ENCODE measurements around the gene SMARCA1.
A peak's percentile ranks its signal among the peaks of the same experiment; 100 is the strongest.

Gene SMARCA1

DNA sequence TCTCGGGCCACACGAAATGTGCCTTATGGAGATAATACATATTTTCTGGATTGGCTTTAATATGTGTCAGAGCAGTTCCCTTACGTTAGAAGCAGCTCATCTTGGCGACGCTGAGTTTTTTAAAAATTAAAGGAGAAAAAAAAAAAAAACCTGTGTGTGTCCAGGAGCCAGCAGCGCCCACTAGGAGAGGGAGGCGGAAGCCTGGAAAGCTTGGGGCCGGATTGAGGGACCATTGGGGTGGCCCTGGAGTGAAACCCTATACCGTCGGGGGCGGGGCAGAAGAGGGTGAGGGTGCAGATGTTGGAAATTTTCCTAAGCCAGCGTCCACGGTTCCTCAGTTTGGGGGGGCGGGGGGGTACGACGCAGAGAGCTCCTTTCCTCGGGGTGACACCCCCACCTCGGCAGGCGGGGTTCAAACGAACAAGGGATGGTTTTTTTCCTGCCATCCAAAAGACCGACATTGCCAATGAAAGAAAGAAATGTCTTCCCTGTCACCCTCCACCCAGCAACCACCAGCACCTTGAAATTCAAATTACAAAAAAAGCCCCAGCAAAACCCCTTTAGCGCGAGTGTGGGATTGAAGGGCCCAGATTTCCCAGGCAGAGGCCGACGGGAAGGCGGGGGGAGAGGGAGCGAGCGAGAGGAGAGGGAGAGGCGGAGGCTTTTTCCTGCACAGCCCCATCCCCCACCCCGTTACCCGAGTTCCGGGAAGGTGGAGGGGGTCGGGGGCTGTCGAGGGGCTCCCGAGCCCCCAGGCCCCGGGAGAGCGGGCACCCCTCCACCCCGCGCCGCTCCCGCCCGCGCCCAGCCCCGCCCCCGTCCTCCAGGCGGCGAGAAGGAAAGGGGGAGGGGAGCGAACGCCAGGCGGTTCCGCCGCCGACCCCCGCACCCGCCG lies 859 bp downstream of the SMARCA1 start:
- TF ChIP-seq, protein P1, sequence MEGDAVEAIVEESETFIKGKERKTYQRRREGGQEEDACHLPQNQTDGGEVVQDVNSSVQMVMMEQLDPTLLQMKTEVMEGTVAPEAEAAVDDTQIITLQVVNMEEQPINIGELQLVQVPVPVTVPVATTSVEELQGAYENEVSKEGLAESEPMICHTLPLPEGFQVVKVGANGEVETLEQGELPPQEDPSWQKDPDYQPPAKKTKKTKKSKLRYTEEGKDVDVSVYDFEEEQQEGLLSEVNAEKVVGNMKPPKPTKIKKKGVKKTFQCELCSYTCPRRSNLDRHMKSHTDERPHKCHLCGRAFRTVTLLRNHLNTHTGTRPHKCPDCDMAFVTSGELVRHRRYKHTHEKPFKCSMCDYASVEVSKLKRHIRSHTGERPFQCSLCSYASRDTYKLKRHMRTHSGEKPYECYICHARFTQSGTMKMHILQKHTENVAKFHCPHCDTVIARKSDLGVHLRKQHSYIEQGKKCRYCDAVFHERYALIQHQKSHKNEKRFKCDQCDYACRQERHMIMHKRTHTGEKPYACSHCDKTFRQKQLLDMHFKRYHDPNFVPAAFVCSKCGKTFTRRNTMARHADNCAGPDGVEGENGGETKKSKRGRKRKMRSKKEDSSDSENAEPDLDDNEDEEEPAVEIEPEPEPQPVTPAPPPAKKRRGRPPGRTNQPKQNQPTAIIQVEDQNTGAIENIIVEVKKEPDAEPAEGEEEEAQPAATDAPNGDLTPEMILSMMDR (IDR thresholded peaks at IDR 0.05; ENCODE audit: control extremely low read depth, extremely low read depth, low read depth, missing control alignments) = no peak
- ChIA-PET CTCF (no interaction called here), POLR2A (no interaction called here)
- DNase-seq (ENCODE audit: extremely low spot score) = peak; percentile 18

DNA sequence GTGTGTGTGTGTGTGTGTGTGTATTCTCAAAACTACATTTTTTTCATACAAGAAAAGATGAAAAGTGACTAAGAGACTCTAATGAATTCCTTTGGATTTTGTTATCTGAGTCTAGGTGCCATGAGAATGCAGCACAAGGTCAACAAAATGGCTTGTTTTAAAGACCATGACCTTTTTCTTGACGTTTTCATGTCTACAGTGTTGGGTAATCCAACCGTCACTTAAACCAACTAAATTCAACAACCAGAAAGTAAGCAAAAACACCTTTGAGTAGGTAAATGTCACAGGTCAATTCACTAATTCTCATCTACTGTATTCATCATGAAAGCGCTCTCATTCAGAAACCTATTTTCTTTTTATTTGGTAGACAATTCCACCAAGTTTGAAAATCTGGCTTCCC lies 3.1 kb downstream of the SMARCA1 start:
- ChIA-PET CTCF (no interaction called here), POLR2A (no interaction called here)
- TF ChIP-seq, protein P1 (IDR thresholded peaks at IDR 0.05; ENCODE audit: control extremely low read depth, extremely low read depth, low read depth, missing control alignments) = no peak
- DNase-seq (ENCODE audit: extremely low spot score) = no peak

DNA sequence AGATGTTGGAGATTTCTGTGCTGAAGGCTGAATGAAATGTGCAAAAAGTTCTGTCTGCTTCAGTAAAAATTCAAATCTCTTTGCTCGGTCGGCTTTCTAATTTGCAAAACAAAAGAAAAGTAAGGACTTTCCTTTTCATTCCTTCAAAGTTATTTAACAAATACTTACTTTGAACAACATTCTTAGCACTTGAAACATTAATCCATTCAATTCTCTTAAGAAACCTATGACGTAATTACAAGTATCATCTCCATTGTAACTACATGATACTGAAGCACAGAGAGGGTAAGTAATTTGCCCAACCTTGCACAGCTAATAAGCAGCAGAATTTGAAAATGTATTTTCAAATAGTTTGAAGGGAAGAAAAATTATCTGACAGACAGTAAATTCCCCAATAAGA lies 6.9 kb downstream of the SMARCA1 start:
- TF ChIP-seq, protein P1 (IDR thresholded peaks at IDR 0.05; ENCODE audit: control extremely low read depth, extremely low read depth, low read depth, missing control alignments) = no peak
- ChIA-PET POLR2A (no interaction called here), CTCF (no interaction called here)
- no peak for DNase-seq (ENCODE audit: extremely low spot score)

DNA sequence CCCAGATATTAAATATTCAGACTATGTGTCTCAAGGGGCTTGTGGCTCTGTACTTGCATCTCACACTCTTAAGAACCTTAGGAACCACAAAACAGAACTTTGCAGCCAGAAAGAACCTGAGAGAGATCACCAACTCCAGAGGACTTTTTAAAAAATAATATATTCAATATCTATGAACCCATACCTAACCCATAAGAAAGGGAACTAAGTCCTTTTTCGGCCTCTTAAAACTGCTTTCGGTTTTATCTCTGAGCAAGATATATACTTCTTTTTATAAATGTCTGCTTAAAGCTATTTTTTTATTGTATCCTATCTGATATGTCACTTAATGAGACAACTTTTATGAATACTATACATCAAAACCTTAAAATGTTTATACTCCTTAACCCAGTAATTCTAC lies 10.9 kb downstream of the SMARCA1 start:
- ChIA-PET POLR2A (no interaction called here), CTCF (no interaction called here)
- no peak for DNase-seq (ENCODE audit: extremely low spot score)
- TF ChIP-seq, protein P1 (IDR thresholded peaks at IDR 0.05; ENCODE audit: control extremely low read depth, extremely low read depth, low read depth, missing control alignments) = no peak

DNA sequence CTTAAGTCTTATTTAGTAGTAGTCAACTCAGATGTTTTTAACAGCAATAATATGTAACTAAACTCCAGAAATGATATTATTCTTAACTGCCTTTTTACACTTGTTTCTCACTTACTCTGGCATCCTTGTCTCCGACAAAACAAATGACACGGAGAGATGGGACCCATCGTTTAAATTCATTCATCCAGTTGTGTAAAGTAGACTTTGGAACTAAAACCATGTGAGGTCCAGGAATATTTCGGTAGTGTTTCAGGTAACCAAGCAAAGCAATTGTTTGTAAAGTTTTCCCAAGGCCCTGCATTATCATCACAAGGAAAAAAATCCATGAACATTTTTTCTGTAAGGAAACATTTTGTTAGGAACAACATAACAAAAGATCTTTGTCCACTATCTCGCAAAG lies 11.6 kb downstream of the SMARCA1 start:
- ChIA-PET CTCF (no interaction called here), POLR2A (no interaction called here)
- DNase-seq (ENCODE audit: extremely low spot score) = no peak
- TF ChIP-seq, protein P1 (IDR thresholded peaks at IDR 0.05; ENCODE audit: control extremely low read depth, extremely low read depth, low read depth, missing control alignments) = no peak

DNA sequence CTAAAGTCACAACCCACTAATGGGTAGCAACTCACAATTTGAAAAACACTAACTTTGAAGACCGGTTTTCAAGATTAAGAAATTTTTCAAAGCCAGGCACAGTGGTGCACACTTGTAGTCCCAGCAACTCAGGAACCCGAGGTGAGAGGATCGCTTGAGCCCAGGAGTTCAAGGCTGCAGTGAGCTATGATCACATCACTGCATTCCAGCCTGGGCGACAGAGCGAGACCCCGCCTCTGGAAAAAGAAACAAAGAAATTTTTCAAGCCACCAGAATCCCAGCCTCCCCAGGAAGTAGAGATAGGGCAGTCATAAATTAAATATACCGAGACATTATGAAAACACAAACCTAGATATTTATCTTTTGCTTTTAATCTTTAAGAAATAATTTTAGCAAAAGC lies 13.0 kb downstream of the SMARCA1 start:
- CTCF ChIA-PET = no interaction called here
- DNase-seq (ENCODE audit: extremely low spot score) = no peak
- POLR2A ChIA-PET = no interaction called here
- TF ChIP-seq, protein P1 (IDR thresholded peaks at IDR 0.05; ENCODE audit: control extremely low read depth, extremely low read depth, low read depth, missing control alignments) = no peak

Measured in GM10248 (cell line).